OCI-LY1 (cell line): ENCODE data around the gene NPW.

Experiments
- EZH2 ChIP-seq: fragments of 200-600 bp; sonication (generic), shearing (Covaris generic); IDR thresholded peaks from 2 replicates; pipeline ENCODE4 v1.8.0; 2017; ENCODE audit warnings: borderline replicate concordance, mixed run types, mild to moderate bottlenecking, antibody characterized with exemption, low read length, moderate library complexity, mixed read lengths
- TF ChIP-seq, protein P1 (sequence below): fragments of 200-600 bp; sonication (generic), shearing (Covaris generic); IDR thresholded peaks from 2 replicates; pipeline ENCODE4 v1.5.1; 2017; ENCODE audit warnings: mild to moderate bottlenecking, antibody characterized with exemption, low read length, moderate library complexity, mixed read lengths

DNA sequence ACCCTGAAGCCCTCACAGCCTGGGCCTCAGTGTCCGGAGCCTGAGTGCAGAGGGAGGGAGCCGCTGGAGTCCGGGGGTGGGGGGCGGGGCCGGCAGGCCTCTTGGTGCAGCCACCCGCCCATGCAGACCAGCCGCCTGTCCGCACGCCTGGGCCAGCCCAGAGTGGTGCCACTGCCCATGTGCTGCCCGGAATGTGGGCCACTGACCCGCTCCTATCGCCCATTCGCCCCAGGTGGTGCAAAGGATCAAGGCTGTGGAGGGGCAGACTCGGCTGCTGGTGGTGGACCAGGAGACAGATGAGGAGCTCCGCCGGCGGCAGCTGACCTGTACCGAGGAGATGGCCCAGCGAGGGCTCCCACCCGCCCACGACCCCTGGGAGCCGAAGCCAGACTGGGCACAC, 9.8 kb downstream of the NPW start:
- TF ChIP-seq, protein P1, sequence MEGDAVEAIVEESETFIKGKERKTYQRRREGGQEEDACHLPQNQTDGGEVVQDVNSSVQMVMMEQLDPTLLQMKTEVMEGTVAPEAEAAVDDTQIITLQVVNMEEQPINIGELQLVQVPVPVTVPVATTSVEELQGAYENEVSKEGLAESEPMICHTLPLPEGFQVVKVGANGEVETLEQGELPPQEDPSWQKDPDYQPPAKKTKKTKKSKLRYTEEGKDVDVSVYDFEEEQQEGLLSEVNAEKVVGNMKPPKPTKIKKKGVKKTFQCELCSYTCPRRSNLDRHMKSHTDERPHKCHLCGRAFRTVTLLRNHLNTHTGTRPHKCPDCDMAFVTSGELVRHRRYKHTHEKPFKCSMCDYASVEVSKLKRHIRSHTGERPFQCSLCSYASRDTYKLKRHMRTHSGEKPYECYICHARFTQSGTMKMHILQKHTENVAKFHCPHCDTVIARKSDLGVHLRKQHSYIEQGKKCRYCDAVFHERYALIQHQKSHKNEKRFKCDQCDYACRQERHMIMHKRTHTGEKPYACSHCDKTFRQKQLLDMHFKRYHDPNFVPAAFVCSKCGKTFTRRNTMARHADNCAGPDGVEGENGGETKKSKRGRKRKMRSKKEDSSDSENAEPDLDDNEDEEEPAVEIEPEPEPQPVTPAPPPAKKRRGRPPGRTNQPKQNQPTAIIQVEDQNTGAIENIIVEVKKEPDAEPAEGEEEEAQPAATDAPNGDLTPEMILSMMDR, result no peak
- no peak for TF ChIP-seq EZH2
